HG03558 (cell line): ENCODE data around the gene FNDC7.
"Not testable (repeated sequence)": the region's sequence is repeated elsewhere in the genome, so short reads cannot be mapped to it uniquely, and the experiment has no call there.

Experiments
- ATAC-seq: cut with Tn5 transposase; IDR thresholded peaks from one replicate; pipeline ENCODE4 v1.9.1; 2021; ENCODE audit warnings: moderate number of reproducible peaks; ENCODE audit not compliant: unreplicated experiment; ENCODE audit errors: extremely low read depth

Gene FNDC7

GRCh38 chr1:108712606-108713150 lies at the start of gene FNDC7:
Gene FNDC7 (plus strand): TSS chr1:108712908. CDS start chr1:108712934, 26 bp downstream.
- no peak for ATAC-seq

DNA sequence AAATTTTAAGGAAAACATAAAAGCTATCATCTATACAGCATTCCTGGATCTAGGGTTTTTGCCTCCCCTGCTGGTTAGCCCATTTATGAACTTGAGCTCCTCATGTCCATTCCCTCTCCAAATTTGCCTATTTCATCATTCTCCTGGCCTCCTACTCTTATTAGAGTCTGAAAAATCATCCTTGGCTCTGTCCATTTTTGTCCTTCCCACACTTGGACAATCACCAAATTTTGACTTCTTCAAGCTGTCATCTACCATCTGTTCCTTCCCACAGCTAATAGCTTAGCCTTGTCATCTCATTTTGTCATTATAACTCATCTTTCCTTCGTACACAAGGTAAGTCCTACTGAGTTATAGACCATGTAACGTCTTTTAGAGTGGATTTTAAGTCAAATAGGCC lies 49.6 kb upstream of the FNDC7 start:
- no peak for ATAC-seq

- ATAC-seq = no peak
These were observed 48.2 kb upstream of the FNDC7 start for GRCh38 chr1:108664481-108664880.

- ATAC-seq = no peak
These were observed 47.6 kb upstream of the FNDC7 start for GRCh38 chr1:108665067-108665466.

GRCh38 chr1:108665771-108666170 lies 46.9 kb upstream of the FNDC7 start:
- ATAC-seq = no peak

GRCh38 chr1:108667422-108667821 lies 45.3 kb upstream of the FNDC7 start:
- not testable (repeated sequence) for ATAC-seq

DNA sequence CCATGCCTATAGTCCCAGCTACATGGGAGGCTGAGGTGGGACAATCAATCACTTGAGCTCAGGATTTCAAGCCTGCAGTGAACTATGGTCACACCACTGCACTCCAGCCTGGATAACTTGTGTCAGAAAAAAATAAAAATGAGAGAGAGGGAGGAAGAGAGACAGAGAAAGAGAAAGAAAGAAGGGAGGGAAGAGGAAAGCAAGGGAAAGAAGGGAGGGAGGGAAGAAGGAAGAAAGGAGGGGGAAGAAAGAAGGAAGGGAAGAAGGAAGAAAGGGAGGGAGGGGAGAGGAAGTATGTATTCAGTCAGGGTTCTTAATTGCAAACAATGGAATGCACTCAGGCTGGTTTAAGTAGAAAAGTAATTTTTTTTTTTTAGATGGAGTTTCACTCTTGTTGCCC lies 43.9 kb upstream of the FNDC7 start:
- no peak for ATAC-seq

DNA sequence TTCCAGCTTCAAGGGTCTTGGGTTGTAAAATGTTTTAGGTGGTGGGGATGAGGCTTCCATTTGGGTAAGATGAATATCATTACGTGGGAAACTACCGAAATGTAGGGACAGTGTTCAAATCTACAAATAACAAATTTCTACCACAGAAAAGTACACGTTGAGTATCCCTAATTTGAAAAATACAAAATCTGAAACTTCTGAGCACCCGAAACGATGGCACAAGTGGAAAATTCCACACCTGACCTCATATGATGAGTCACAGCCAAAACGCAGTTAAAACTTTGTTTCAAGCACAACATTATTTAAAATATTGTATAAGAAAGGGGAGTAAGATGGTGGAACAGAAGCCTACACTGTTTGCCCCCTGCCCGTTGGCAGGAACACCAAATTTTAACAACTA lies 43.0 kb upstream of the FNDC7 start:
- no peak for ATAC-seq

DNA sequence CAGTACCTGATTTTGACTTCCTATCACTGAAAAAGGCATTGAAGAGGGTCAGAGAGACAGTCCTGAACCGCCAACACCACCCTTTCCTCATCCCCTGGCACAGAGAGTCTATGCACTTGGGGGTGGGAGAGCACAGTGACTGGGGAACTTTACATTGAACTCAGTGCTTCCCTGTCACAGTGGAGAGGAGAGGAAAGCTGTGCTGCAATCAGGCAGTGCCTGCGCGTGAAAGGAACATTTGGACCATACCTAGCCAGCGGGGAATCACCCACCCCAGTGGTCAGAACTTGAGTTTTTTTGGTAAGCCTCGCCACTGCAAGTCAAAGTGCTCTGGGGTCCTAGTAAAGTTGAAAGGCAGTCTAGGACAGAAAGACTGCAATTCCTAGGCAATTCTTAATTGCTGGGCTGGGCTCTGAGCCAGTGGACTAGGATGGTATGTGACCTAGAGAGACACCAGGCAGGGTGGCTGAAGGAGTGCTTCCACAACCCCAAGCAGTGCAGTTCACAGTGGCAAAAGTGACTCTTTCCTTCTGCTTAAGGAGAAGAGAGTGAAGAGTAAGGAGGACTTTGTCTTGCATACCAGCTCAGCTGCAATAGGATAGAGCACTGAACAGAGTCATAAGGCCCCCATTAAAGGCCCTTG lies 42.5 kb upstream of the FNDC7 start:
- no peak for ATAC-seq

GRCh38 chr1:108671143-108671542 lies 41.6 kb upstream of the FNDC7 start:
- no peak for ATAC-seq

DNA sequence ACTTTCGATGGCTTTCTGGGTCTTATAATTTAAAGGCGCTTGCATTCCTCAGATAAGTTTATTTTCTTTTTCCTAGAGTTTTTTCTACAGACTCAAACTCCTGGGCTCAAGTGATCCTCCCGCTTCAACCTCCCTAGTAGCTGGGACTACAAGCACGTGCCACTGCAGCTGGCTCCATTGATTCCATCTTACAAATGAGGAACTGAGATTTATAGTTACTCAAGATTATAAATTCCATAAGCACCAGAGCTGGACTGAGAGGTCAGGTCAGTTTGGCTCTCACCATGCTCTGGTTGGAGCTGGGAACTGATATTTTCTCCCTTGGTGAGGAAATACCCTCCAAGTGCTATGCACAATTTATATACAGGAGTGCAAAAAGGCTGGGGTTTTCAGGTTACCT lies 34.0 kb upstream of the FNDC7 start:
- no peak for ATAC-seq

DNA sequence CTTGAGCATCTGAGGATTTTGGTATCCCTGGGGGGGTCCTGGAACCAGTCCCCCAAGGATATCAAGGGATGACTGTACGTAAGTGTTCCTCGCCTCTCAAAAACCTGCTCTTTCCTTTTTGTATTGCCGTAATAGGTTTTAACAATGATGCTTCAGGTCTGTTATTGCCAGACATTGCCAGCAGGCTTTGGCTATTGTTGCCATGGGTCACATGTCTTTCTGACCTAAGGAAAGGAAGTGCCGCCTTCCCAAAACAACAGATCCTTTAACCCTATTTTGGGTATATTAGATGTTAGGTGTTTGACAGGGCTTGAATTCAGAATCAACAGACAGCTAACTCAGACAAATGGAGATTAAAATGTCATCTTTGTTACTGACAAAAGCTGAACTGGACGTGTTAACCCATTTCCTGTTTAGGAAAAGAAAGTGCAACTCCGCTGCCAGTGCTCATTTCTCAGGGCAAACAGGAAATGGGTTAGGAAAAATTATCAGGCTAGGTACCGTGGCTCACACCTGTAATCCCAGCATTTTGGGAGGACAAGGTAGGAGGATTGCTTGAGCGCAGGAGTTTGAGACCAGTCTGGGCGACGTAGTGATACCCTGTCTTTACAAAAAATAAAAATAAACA lies 33.0 kb upstream of the FNDC7 start:
- no peak for ATAC-seq

DNA sequence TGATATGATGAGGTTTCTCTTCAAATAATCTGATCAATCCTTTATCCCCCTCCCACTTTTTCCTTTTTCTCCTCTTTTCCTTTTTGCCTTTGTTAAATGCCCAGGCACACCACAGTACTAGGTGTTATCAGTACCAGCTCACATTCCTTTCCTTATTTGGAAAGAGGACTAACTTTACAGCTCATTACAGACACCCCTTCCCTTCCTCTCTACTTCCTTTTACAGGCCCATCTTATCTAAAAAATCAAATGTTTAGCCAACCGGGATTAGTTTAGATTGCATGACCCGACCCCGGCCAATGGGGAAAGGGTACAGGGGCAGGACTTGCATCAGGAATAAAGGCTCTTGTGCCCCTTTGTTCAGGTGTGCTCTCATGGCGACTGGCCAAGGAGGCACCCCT lies 31.0 kb upstream of the FNDC7 start:
- not testable (repeated sequence) for ATAC-seq

DNA sequence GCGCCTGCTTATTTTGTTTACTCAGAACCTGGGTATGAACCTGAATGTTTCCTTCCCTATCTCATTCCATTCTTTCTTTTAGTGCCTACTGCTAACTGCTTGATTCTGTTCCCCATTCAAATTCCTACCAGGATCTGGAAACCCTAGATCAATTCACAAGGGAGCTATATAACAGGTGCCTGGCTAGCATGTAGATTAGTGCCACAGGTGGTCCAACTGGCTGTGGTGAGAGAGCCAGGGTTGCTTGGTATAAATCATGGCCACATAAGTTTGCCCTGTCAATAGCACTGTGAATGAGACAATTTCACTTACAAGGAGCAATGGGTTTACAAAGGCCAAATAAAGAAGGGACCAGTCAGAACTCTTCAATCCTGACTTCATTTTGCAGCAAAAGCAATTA lies 27.2 kb upstream of the FNDC7 start:
- ATAC-seq = no peak

DNA sequence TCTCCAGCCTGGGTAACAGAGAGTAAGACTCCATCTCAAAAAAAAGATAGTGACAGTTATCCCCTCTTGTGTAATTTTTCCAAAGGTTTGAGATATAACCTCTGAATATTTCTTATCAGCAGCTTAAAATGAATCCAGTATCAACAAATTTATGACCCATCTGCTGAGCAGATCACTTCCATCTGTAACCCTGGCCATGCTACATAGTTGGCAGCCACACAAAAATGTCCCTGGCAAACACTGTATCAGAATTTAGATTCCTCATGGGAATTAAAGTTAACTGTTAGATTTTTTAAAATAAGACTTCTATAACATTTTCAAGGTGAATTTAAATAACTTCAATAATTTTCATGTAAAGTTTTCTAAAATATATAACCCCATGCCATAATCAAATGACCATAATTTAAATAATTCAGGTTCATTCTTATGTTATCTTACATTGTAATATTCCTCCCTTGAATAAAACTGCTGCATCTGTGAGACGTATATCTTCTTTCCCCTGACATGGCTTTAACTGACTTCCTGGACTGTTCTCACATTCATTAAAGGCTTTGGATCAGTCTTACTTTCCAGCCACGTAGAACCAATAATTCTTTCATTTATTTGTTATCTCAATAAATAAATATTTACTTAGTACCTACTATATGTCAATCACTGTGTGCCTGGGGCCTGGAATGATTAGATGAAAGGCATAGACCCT lies 25.9 kb upstream of the FNDC7 start:
- ATAC-seq = no peak

- no peak for ATAC-seq
These were observed 21.4 kb upstream of the FNDC7 start for GRCh38 chr1:108691128-108691941.

DNA sequence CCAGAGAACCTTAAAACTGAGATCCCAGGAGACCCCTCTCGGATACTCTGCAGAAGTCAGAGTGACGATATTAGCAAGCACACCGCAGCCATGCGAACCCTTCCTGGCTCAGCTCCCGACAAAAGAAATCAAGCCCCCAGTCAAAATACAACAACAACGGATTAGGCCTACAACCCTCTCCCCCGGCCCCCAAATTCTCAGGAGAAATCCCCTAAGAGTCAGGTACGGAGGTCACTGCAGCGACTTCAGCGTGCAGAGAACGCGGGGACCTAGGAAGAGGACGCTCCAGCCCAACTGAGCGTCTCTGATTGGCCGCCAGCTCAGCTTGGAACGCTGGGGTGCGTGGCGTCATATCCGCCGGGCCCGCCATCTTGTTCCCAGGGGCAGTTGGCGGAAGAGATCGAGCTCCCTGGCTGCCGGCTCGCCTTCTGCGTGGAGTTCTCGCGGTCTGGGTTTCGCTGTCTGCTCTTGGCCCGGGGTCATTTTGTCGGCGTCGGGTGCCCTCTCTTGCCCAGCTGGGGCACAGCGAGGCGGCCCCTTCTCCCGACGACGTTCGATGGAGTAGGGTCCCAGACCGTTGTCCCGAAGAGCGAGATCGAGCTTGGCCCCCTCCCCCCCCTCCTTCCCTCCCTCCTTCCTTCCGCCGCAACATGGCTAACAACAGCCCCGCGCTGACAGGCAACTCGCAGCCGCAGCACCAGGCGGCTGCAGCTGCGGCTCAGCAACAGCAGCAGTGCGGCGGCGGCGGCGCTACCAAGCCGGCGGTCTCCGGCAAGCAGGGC lies 20.6 kb upstream of the FNDC7 start, which contains the start of gene PRPF38B:
Gene PRPF38B, plus strand, starts transcription at position 369 of the 782 bp plus-strand sequence. Its CDS starts 282 bp downstream, at position 651.
- peak; percentile 78 for ATAC-seq

- ATAC-seq = peak; percentile 45
These were observed 19.7 kb upstream of the FNDC7 start for GRCh38 chr1:108692724-108693655.

DNA sequence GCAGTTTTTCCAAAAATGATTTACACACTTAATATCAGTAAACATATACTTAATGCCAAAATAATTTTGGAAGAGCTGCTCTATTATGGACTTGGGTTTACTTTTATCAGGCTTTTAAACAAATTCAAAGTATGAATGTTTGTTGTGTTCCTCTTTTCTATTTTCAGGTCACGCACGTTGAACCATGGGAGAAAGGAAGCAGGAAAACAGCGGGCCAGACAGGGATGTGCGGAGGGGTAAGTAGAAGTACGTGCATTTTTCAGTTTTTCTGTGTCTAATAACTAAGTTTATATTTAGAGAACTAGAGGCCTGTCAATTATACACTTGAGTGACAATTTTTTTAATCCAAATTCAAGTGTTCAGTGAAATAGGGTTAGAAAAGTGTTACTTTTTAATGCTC lies 17.2 kb upstream of the FNDC7 start:
- no peak for ATAC-seq
